K562 (cell line): Measurements from ENCODE around the gene DCST1. TPM values are rescaled to one million over a fixed set of nuclear protein-coding genes. Genes with fewer than 3 reads are reported as not detected.
A peak's percentile ranks its signal among the peaks of the same experiment; 100 is the strongest.

Source experiments
- ELF1 ChIP-seq: fragments of 200-800 bp; sonication (Bioruptor generic); IDR thresholded peaks from 2 replicates; pipeline ENCODE4 v1.6.1; 2016; ENCODE audit warnings: missing genetic modification characterization, missing compliant biosample characterization
- EP300 ChIP-seq: IDR thresholded peaks from 2 replicates; pipeline ENCODE4 v1.6.1; 2012; ENCODE audit warnings: low read length, improper control_type of control experiment
- ILK ChIP-seq: fragments of 450-650 bp; IDR thresholded peaks from 2 replicates; pipeline ENCODE4 v1.6.1; 2016; ENCODE audit warnings: missing genetic modification characterization, low read depth, mild to moderate bottlenecking, missing compliant biosample characterization, moderate library complexity, borderline replicate concordance
- MIER1 ChIP-seq: fragments of 450-650 bp; IDR thresholded peaks from 2 replicates; pipeline ENCODE4 v1.6.1; 2016; ENCODE audit warnings: antibody characterized with exemption, mild to moderate bottlenecking, low read depth
- NFRKB ChIP-seq: fragments of 450-650 bp; IDR thresholded peaks from 2 replicates; pipeline ENCODE4 v1.6.1; 2016; ENCODE audit warnings: low read depth
- RBFOX2 ChIP-seq: fragments of 200-400 bp; formaldehyde crosslinking; IDR thresholded peaks from 2 replicates; pipeline ENCODE4 v1.6.1; 2017; ENCODE audit warnings: low read depth, mild to moderate bottlenecking, low read length, moderate library complexity
- RFX7 ChIP-seq: fragments of 250-450 bp; sonication (Bioruptor Pico); IDR thresholded peaks from 2 replicates; pipeline ENCODE4 v1.5.1; 2021; ENCODE audit warnings: mild to moderate bottlenecking
- SMARCA5 ChIP-seq: fragments of 450-650 bp; IDR thresholded peaks from 2 replicates; pipeline ENCODE4 v1.6.1; 2016
- ZBTB7A ChIP-seq: IDR thresholded peaks from 2 replicates; pipeline ENCODE4 v1.6.1; 2011; ENCODE audit warnings: low read depth, mild to moderate bottlenecking, low read length, moderate library complexity, borderline replicate concordance; ENCODE audit not compliant: control insufficient read depth
- ZNF274 ChIP-seq: IDR thresholded peaks from 2 replicates; pipeline ENCODE4 v1.6.1; 2011; ENCODE audit warnings: low read depth, mild to moderate bottlenecking, low read length, moderate library complexity, borderline replicate concordance
- ZNF311 ChIP-seq: fragments of 250-450 bp; sonication (Bioruptor Pico); IDR thresholded peaks from 2 replicates; pipeline ENCODE4 v1.4.0; 2020; ENCODE audit warnings: mild to moderate bottlenecking, moderate library complexity
- ZNF431 ChIP-seq: sonication (generic); formaldehyde crosslinking; IDR thresholded peaks from 2 replicates; pipeline ENCODE4 v1.8.0; 2022; ENCODE audit warnings: mild to moderate bottlenecking, missing genetic modification reagents
- ZNF644 ChIP-seq: fragments of 200-800 bp; sonication (Bioruptor generic); IDR thresholded peaks from 2 replicates; pipeline ENCODE4 v1.6.1; 2016; ENCODE audit warnings: low read depth, missing genetic modification characterization, missing compliant biosample characterization
- ZNF766 ChIP-seq: fragments of 200-800 bp; sonication (Bioruptor generic); conservative IDR thresholded peaks from 2 replicates; pipeline ENCODE4 v1.6.1; 2016; ENCODE audit warnings: missing genetic modification characterization, missing compliant biosample characterization
- ZZZ3 ChIP-seq: fragments of 450-650 bp; IDR thresholded peaks from 2 replicates; pipeline ENCODE4 v1.6.1; 2016; ENCODE audit warnings: antibody characterized with exemption, mild to moderate bottlenecking, moderate library complexity
- polyA plus RNA-seq, 8 experiments: library from polyadenylated mRNA; depleted of rRNA in 4 of 8; stranded (reverse) in 5 of 8; unstranded in 3 of 8; fragments of >200 nt; fragmentation: Nextera tagmentation in 2 of 8; fragmentation: Illumina TruSeq in 1 of 8; extraction: Ambion mirVana in 2 of 8; extraction: Trizol in 1 of 8; gene quantifications; 2 replicates each; pipeline versions ENCODE4 v1.2.1 to v1.2.3, GENCODE V29; 2011 to 2014; ENCODE audit warnings: inconsistent platforms in 1 of 8, missing spikeins in 1 of 8
- total RNA-seq, 7 experiments: library from RNA; depleted of rRNA in 6 of 7; stranded (reverse); fragments of >200 nt in 6 of 7; fragmentation: Illumina TruSeq in 2 of 7; extraction: Trizol in 2 of 7; gene quantifications; 2 replicates each; pipeline versions ENCODE4 v1.2.1 to v1.2.3, GENCODE V29; 2011 to 2021; ENCODE audit warnings: low replicate concordance in 1 of 7
- TF ChIP-seq, protein P1 (sequence below): sonication (generic); formaldehyde crosslinking; IDR thresholded peaks from 2 replicates; pipeline ENCODE4 v1.8.0; 2022; ENCODE audit warnings: mild to moderate bottlenecking, missing genetic modification reagents
- TF ChIP-seq, protein P2 (sequence below): fragments of 250-450 bp; sonication (Bioruptor Pico); IDR thresholded peaks from 2 replicates; pipeline ENCODE4 v1.5.0; 2021; ENCODE audit warnings: mild to moderate bottlenecking, borderline replicate concordance
- TF ChIP-seq, protein P3 (sequence below): fragments of 200-800 bp; sonication (Bioruptor generic); IDR thresholded peaks from 2 replicates; pipeline ENCODE4 v1.6.1; 2017; ENCODE audit warnings: missing genetic modification characterization, missing compliant biosample characterization
- TF ChIP-seq, protein P4 (sequence below): fragments of 250-450 bp; sonication (Bioruptor Pico); IDR thresholded peaks from 2 replicates; pipeline ENCODE4 v1.8.0; 2022; ENCODE audit warnings: inconsistent platforms, mild to moderate bottlenecking, moderate library complexity, borderline replicate concordance

Gene DCST1
- total and polyA plus RNA-seq, 9 of the 15 experiments (the other 6 are each of a cell fraction or from before 2014, with no cell fraction given), result not detected

DNA sequence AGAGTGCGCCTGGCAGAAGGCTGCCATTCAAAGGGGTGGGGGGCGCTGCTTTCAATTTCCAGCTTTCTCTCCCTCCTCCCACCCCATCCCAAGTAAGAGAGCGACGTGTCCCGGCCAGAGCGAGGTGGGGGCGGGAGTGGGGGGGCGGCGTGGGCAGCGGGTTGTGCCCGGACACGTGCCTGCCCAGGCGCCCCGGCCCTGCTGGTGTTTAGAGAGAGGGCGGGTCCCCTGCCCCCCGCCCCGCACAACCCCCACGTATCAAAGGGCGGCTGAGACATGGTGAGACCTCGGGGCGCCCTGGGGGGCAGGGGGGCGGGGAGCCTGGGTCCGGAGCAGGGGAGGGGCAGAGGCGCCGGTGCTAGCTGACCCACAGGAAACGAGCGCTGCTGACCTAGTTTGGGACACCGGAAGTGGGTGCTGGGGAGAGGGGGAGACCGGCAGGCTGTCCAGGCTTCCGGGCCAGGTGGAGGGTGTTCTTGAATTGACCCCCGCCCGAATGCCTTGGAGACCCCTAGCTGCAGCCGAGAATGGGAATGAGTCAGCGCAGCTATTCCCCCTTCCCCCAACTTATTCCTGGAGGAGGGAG lies 29.8 kb upstream of the DCST1 start (continued):
- TF ChIP-seq ZZZ3 (no peak), MIER1 (no peak), NFRKB (0 out of 2 replicates have a peak, but pooled peaks have one; percentile 4), ZNF431 (CRISPR knock-in tag) (no peak), ZBTB7A (peak; percentile 87; the same call in 1 of the 2 replicates), ELF1 (tag) (peak; percentile 66), EP300 (peak; percentile 32; the same call in 1 of the 2 replicates), RFX7 (CRISPR knock-in tag) (0 out of 2 replicates have a peak, but pooled peaks have one; percentile 48), ILK (no peak), SMARCA5 (no peak), ZNF311 (CRISPR knock-in tag) (no peak), ZNF766 (no peak; the same call in 1 of the 2 replicates), ZNF274 (no peak), RBFOX2 (peak; percentile 36; the same call in 1 of the 2 replicates), ZNF644 (tag) (no peak)
- TF ChIP-seq, protein P1, sequence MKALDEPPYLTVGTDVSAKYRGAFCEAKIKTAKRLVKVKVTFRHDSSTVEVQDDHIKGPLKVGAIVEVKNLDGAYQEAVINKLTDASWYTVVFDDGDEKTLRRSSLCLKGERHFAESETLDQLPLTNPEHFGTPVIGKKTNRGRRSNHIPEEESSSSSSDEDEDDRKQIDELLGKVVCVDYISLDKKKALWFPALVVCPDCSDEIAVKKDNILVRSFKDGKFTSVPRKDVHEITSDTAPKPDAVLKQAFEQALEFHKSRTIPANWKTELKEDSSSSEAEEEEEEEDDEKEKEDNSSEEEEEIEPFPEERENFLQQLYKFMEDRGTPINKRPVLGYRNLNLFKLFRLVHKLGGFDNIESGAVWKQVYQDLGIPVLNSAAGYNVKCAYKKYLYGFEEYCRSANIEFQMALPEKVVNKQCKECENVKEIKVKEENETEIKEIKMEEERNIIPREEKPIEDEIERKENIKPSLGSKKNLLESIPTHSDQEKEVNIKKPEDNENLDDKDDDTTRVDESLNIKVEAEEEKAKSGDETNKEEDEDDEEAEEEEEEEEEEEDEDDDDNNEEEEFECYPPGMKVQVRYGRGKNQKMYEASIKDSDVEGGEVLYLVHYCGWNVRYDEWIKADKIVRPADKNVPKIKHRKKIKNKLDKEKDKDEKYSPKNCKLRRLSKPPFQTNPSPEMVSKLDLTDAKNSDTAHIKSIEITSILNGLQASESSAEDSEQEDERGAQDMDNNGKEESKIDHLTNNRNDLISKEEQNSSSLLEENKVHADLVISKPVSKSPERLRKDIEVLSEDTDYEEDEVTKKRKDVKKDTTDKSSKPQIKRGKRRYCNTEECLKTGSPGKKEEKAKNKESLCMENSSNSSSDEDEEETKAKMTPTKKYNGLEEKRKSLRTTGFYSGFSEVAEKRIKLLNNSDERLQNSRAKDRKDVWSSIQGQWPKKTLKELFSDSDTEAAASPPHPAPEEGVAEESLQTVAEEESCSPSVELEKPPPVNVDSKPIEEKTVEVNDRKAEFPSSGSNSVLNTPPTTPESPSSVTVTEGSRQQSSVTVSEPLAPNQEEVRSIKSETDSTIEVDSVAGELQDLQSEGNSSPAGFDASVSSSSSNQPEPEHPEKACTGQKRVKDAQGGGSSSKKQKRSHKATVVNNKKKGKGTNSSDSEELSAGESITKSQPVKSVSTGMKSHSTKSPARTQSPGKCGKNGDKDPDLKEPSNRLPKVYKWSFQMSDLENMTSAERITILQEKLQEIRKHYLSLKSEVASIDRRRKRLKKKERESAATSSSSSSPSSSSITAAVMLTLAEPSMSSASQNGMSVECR (CRISPR knock-in tag), result no peak
- TF ChIP-seq, protein P2, sequence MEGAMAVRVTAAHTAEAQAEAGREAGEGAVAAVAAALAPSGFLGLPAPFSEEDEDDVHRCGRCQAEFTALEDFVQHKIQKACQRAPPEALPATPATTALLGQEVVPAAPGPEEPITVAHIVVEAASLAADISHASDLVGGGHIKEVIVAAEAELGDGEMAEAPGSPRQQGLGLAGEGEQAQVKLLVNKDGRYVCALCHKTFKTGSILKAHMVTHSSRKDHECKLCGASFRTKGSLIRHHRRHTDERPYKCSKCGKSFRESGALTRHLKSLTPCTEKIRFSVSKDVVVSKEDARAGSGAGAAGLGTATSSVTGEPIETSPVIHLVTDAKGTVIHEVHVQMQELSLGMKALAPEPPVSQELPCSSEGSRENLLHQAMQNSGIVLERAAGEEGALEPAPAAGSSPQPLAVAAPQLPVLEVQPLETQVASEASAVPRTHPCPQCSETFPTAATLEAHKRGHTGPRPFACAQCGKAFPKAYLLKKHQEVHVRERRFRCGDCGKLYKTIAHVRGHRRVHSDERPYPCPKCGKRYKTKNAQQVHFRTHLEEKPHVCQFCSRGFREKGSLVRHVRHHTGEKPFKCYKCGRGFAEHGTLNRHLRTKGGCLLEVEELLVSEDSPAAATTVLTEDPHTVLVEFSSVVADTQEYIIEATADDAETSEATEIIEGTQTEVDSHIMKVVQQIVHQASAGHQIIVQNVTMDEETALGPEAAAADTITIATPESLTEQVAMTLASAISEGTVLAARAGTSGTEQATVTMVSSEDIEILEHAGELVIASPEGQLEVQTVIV (CRISPR knock-in tag), result no peak
- TF ChIP-seq, protein P3, sequence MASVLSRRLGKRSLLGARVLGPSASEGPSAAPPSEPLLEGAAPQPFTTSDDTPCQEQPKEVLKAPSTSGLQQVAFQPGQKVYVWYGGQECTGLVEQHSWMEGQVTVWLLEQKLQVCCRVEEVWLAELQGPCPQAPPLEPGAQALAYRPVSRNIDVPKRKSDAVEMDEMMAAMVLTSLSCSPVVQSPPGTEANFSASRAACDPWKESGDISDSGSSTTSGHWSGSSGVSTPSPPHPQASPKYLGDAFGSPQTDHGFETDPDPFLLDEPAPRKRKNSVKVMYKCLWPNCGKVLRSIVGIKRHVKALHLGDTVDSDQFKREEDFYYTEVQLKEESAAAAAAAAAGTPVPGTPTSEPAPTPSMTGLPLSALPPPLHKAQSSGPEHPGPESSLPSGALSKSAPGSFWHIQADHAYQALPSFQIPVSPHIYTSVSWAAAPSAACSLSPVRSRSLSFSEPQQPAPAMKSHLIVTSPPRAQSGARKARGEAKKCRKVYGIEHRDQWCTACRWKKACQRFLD (CRISPR knock-in tag), result peak; percentile 67
- TF ChIP-seq, protein P4, sequence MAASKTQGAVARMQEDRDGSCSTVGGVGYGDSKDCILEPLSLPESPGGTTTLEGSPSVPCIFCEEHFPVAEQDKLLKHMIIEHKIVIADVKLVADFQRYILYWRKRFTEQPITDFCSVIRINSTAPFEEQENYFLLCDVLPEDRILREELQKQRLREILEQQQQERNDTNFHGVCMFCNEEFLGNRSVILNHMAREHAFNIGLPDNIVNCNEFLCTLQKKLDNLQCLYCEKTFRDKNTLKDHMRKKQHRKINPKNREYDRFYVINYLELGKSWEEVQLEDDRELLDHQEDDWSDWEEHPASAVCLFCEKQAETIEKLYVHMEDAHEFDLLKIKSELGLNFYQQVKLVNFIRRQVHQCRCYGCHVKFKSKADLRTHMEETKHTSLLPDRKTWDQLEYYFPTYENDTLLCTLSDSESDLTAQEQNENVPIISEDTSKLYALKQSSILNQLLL (CRISPR knock-in tag), result no peak
